ENCODE measurements around the gene LTBP3. TPM values are rescaled to one million over a fixed set of nuclear protein-coding genes. Genes with fewer than 3 reads are reported as not detected.

The LTBP3 gene
- total RNA-seq, 1 donor from 2014 or later, result 80.3 TPM

DNA sequence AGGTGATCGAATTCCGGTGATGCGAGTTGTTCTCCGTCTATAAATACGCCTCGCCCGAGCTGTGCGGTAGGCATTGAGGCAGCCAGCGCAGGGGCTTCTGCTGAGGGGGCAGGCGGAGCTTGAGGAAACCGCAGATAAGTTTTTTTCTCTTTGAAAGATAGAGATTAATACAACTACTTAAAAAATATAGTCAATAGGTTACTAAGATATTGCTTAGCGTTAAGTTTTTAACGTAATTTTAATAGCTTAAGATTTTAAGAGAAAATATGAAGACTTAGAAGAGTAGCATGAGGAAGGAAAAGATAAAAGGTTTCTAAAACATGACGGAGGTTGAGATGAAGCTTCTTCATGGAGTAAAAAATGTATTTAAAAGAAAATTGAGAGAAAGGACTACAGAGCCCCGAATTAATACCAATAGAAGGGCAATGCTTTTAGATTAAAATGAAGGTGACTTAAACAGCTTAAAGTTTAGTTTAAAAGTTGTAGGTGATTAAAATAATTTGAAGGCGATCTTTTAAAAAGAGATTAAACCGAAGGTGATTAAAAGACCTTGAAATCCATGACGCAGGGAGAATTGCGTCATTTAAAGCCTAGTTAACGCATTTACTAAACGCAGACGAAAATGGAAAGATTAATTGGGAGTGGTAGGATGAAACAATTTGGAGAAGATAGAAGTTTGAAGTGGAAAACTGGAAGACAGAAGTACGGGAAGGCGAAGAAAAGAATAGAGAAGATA, 59.0 kb downstream of the LTBP3 start, which contains the start of gene MALAT1:
MALAT1 (plus strand) TSS at position 69 of the 736 bp plus-strand sequence.
- Histone ChIP-seq H3K27me3 (ENCODE audit: low read depth) (no peaks in the 10 kb centered on the region), H3K36me3 (peaks cover 39% of the 10 kb centered on the region), H3K9me3 (replicated peaks) (no peaks in the 10 kb centered on the region), H3K4me1 (peaks cover 71% of the 10 kb centered on the region), H3K4me3 (peak within 1 kb of the TSS; percentile 89), H3K27ac (replicated peaks) (peak within 1 kb of the TSS; percentile 99)
- DNase-seq, result peak; percentile 93
- TF ChIP-seq, protein P1, sequence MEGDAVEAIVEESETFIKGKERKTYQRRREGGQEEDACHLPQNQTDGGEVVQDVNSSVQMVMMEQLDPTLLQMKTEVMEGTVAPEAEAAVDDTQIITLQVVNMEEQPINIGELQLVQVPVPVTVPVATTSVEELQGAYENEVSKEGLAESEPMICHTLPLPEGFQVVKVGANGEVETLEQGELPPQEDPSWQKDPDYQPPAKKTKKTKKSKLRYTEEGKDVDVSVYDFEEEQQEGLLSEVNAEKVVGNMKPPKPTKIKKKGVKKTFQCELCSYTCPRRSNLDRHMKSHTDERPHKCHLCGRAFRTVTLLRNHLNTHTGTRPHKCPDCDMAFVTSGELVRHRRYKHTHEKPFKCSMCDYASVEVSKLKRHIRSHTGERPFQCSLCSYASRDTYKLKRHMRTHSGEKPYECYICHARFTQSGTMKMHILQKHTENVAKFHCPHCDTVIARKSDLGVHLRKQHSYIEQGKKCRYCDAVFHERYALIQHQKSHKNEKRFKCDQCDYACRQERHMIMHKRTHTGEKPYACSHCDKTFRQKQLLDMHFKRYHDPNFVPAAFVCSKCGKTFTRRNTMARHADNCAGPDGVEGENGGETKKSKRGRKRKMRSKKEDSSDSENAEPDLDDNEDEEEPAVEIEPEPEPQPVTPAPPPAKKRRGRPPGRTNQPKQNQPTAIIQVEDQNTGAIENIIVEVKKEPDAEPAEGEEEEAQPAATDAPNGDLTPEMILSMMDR (IDR thresholded peaks at IDR 0.05; ENCODE audit: borderline replicate concordance), result no peak
- intact Hi-C loops (cut with micrococcal nuclease), result no loop called here

DNA sequence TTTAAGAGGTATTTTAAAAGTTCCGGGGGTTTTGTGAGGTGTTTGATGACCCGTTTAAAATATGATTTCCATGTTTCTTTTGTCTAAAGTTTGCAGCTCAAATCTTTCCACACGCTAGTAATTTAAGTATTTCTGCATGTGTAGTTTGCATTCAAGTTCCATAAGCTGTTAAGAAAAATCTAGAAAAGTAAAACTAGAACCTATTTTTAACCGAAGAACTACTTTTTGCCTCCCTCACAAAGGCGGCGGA, 59.5 kb downstream of the LTBP3 start:
- Histone ChIP-seq H3K4me1 (peaks cover 71% of the 10 kb centered on the region), H3K4me3 (peak overlapping the region; percentile 89), H3K27ac (replicated peaks) (peak overlapping the region; percentile 99), H3K36me3 (peaks cover 34% of the 10 kb centered on the region), H3K9me3 (replicated peaks) (no peaks in the 10 kb centered on the region), H3K27me3 (ENCODE audit: low read depth) (no peaks in the 10 kb centered on the region)
- DNase-seq, result no peak
- TF ChIP-seq, protein P1 (IDR thresholded peaks at IDR 0.05; ENCODE audit: borderline replicate concordance), result no peak
- intact Hi-C loops (cut with micrococcal nuclease), result no loop called here

DNA sequence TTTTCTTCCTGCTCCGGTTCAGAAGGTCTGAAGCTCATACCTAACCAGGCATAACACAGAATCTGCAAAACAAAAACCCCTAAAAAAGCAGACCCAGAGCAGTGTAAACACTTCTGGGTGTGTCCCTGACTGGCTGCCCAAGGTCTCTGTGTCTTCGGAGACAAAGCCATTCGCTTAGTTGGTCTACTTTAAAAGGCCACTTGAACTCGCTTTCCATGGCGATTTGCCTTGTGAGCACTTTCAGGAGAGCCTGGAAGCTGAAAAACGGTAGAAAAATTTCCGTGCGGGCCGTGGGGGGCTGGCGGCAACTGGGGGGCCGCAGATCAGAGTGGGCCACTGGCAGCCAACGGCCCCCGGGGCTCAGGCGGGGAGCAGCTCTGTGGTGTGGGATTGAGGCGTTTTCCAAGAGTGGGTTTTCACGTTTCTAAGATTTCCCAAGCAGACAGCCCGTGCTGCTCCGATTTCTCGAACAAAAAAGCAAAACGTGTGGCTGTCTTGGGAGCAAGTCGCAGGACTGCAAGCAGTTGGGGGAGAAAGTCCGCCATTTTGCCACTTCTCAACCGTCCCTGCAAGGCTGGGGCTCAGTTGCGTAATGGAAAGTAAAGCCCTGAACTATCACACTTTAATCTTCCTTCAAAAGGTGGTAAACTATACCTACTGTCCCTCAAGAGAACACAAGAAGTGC, 60.0 kb downstream of the LTBP3 start:
- TF ChIP-seq, protein P1 (IDR thresholded peaks at IDR 0.05; ENCODE audit: borderline replicate concordance), result no peak
- no peak for DNase-seq
- Histone ChIP-seq H3K27ac (replicated peaks) (peak overlapping the region; percentile 99), H3K36me3 (peaks cover 29% of the 10 kb centered on the region), H3K9me3 (replicated peaks) (no peaks in the 10 kb centered on the region), H3K4me3 (peak overlapping the region; percentile 89), H3K4me1 (peaks cover 71% of the 10 kb centered on the region), H3K27me3 (ENCODE audit: low read depth) (no peaks in the 10 kb centered on the region)
- intact Hi-C loops (cut with micrococcal nuclease), result no loop called here

DNA sequence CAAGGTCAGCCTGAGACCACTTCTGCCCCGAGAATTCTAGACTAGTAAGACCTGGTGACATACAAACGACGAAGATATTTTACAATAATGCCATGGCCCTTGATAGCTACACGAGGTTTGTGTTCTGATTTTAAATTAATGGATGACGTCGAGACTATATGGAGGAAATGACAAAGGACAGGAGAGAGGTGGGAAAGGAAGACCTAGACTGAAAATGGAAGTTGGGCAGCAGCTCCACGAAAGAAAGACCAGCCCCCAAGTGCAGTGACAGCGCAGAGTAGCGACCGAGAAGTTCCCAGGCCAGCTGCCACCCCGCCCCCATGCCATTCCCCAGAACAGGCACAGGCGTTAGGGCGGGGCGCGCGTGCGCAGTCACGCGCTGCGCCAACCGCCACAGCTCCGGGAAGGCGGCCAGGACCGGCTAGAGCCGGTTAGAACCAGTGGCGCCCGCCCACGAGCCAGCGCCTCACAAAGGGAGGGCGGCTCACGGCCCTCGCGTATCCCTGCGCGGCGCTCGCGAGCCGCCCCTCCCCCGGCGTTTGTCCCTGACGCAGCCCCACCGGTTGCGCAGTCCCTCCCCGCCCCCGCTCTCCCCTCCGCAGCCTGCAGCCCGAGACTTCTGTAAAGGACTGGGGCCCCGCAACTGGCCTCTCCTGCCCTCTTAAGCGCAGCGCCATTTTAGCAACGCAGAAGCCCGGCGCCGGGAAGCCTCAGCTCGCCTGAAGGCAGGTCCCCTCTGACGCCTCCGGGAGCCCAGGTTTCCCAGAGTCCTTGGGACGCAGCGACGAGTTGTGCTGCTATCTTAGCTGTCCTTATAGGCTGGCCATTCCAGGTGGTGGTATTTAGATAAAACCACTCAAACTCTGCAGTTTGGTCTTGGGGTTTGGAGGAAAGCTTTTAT, 60.8 kb downstream of the LTBP3 start:
- intact Hi-C loops (cut with micrococcal nuclease), result no loop called here

More for the DNA sequence above, 60.8 kb downstream of the LTBP3 start:
- H3K4me3 ChIP-seq, result peak overlapping the region; percentile 89
- H3K36me3 ChIP-seq, result peaks cover 22% of the 10 kb centered on the region
- H3K9me3 ChIP-seq (replicated peaks), result no peaks in the 10 kb centered on the region
- peak; percentile 99 for DNase-seq
- H3K27me3 ChIP-seq (ENCODE audit: low read depth), result no peaks in the 10 kb centered on the region
- TF ChIP-seq, protein P1 (IDR thresholded peaks at IDR 0.05; ENCODE audit: borderline replicate concordance), result no peak
- H3K27ac ChIP-seq (replicated peaks), result peak overlapping the region; percentile 99
- peaks cover 71% of the 10 kb centered on the region for H3K4me1 ChIP-seq
